Hepatocyte (in vitro differentiated cells): ENCODE measurements around the gene RFX4. TPM values are rescaled to one million over a fixed set of nuclear protein-coding genes. Genes with fewer than 3 reads are reported as not detected.

Experiments
- DNase-seq: peaks from one replicate; pipeline ENCODE4 v3.0.0-alpha.2; 2016; ENCODE audit warnings: low spot score
- H2AFZ ChIP-seq: fragments of 200-600 bp; sonication (generic); 2 replicates; pipeline ENCODE4 v1.6.0; 2016; ENCODE audit warnings: antibody characterized with exemption, mild to moderate bottlenecking
- H3K27ac ChIP-seq: fragments of 200-600 bp; sonication (generic); 2 replicates; pipeline ENCODE4 v1.5.1; 2016; ENCODE audit warnings: mild to moderate bottlenecking
- H3K27me3 ChIP-seq: fragments of 200-600 bp; sonication (generic); 2 replicates; pipeline ENCODE4 v1.6.1; 2016
- H3K36me3 ChIP-seq: fragments of 200-600 bp; sonication (generic); replicated peaks from 2 replicates; pipeline ENCODE4 v1.5.1; 2016; ENCODE audit warnings: low read depth; ENCODE audit not compliant: insufficient read depth
- H3K4me1 ChIP-seq: fragments of 200-600 bp; sonication (generic); 2 replicates; pipeline ENCODE4 v1.5.1; 2016; ENCODE audit warnings: mild to moderate bottlenecking, moderate library complexity; ENCODE audit not compliant: insufficient read depth
- H3K4me2 ChIP-seq: fragments of 200-600 bp; sonication (generic); 2 replicates; pipeline ENCODE4 v1.6.0; 2016
- H3K4me3 ChIP-seq: fragments of 200-600 bp; sonication (generic); 2 replicates; pipeline ENCODE4 v1.5.1; 2016; ENCODE audit warnings: mild to moderate bottlenecking
- H3K79me2 ChIP-seq: fragments of 200-600 bp; sonication (generic); 2 replicates; pipeline ENCODE4 v1.6.0; 2017; ENCODE audit warnings: mild to moderate bottlenecking
- H3K9me2 ChIP-seq: fragments of 200-600 bp; sonication (generic); replicated peaks from 2 replicates; pipeline ENCODE4 v1.6.0; 2017; ENCODE audit warnings: mild to moderate bottlenecking; ENCODE audit not compliant: insufficient read depth
- H3K9me3 ChIP-seq: fragments of 200-600 bp; sonication (generic); 2 replicates; pipeline ENCODE4 v1.5.1; 2016; ENCODE audit warnings: low read depth, mild to moderate bottlenecking
- H4K20me1 ChIP-seq: fragments of 200-600 bp; sonication (generic); 2 replicates; pipeline ENCODE4 v1.6.0; 2016; ENCODE audit warnings: mild to moderate bottlenecking; ENCODE audit not compliant: insufficient read depth, poor library complexity, severe bottlenecking
- EZH2 ChIP-seq: fragments of 200-600 bp; sonication (generic); IDR thresholded peaks from 2 replicates; pipeline ENCODE4 v1.6.1; 2016; ENCODE audit warnings: antibody characterized with exemption, mild to moderate bottlenecking, borderline replicate concordance
- EZH2phosphoT487 ChIP-seq: fragments of 200-600 bp; sonication (generic); IDR thresholded peaks from one replicate; pipeline ENCODE4 v1.6.1; 2018; ENCODE audit warnings: antibody characterized with exemption, mild to moderate bottlenecking, low read depth, moderate library complexity; ENCODE audit not compliant: unreplicated experiment, severe bottlenecking
- WGBS: methylation state at CpG from one replicate; pipeline ENCODE4 v1.1.6; 2016; ENCODE audit warnings: low lambda C conversion rate; ENCODE audit errors: missing lambda C conversion rate; 5-methylcytosine and 5-hydroxymethylcytosine counted together
- polyA plus RNA-seq: library from polyadenylated mRNA; unstranded; fragments of >200 nt; fragmentation: Nextera tagmentation; extraction: Ambion mirVana; gene quantifications from 2 replicates; pipeline ENCODE4 v1.2.1, GENCODE V29; 2016
- total RNA-seq: library from RNA; depleted of rRNA; stranded (reverse); fragments of >200 nt; gene quantifications from 2 replicates; pipeline ENCODE4 v1.2.3, GENCODE V29; 2014
- TF ChIP-seq, protein P1 (sequence below): fragments of 200-600 bp; sonication (generic); IDR thresholded peaks from 2 replicates; pipeline ENCODE4 v1.5.1; 2016; ENCODE audit warnings: antibody characterized with exemption, mild to moderate bottlenecking; ENCODE audit not compliant: poor library complexity

RFX4 gene
- total RNA-seq: not detected in 2 replicates
- polyA plus RNA-seq: not detected in 2 replicates

DNA sequence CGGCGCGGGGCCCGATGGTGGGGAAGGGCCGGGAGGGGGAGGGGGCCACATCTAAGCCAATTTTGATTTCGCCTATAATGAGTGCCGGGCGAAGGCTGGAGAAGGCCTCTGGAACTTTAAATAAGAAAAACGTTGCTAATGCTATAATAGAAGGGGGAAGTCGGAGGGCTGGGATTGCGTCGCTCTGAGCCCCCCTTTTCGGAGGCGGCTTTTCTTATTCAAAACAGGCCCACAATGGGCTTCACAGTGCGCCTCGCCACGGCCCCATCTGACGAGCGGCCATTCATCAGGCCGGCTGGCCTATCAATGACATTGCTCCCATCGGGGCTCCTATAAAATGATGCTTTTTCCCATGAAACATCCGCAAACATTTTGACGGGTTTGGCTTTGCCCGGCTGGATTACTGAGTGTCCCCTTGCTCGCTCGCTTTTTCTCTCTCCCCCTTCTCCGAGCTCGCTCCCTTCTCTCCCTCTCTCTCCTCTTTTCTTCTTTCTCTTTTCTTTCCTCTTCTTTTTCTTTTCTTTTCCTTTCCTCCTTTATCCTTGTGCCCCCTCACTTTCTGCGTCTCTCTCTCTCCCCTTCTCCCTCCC is at the start of gene RFX4:
TSS of gene RFX4 (plus strand) at position 364 of the 590 bp plus-strand sequence. CDS start 317 bp downstream, outside the sequence.
- no peaks in the 10 kb centered on the region for H4K20me1 ChIP-seq
- H3K9me2 ChIP-seq: no peaks in the 10 kb centered on the region
- 1% methylated on average over 20 of the region's 29 CpGs for WGBS
- no peak within 1 kb of the TSS for H2AFZ ChIP-seq
- peaks cover 31% of the 10 kb centered on the region for H3K4me1 ChIP-seq
- no peaks in the 10 kb centered on the region for H3K9me3 ChIP-seq
- H3K79me2 ChIP-seq: no peaks in the 10 kb centered on the region
- peaks cover 99% of the 10 kb centered on the region for H3K27me3 ChIP-seq
- H3K36me3 ChIP-seq: no peaks in the 10 kb centered on the region
- no peak within 1 kb of the TSS for H3K4me3 ChIP-seq
- no peak for DNase-seq
- peak within 1 kb of the TSS; percentile 89 for H3K4me2 ChIP-seq
- TF ChIP-seq EZH2phosphoT487 (peak; percentile 53), EZH2 (peak; percentile 95)
- TF ChIP-seq, protein P1, sequence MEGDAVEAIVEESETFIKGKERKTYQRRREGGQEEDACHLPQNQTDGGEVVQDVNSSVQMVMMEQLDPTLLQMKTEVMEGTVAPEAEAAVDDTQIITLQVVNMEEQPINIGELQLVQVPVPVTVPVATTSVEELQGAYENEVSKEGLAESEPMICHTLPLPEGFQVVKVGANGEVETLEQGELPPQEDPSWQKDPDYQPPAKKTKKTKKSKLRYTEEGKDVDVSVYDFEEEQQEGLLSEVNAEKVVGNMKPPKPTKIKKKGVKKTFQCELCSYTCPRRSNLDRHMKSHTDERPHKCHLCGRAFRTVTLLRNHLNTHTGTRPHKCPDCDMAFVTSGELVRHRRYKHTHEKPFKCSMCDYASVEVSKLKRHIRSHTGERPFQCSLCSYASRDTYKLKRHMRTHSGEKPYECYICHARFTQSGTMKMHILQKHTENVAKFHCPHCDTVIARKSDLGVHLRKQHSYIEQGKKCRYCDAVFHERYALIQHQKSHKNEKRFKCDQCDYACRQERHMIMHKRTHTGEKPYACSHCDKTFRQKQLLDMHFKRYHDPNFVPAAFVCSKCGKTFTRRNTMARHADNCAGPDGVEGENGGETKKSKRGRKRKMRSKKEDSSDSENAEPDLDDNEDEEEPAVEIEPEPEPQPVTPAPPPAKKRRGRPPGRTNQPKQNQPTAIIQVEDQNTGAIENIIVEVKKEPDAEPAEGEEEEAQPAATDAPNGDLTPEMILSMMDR: no peak
- H3K27ac ChIP-seq: no peak within 1 kb of the TSS

- H3K4me2 ChIP-seq: no peak overlapping the region
- no peaks in the 10 kb centered on the region for H3K79me2 ChIP-seq
- TF ChIP-seq, protein P1: no peak
- no peak for TF ChIP-seq EZH2
- no peak for TF ChIP-seq EZH2phosphoT487
- no peaks in the 10 kb centered on the region for H4K20me1 ChIP-seq
- H3K4me1 ChIP-seq: no peaks in the 10 kb centered on the region
- H3K36me3 ChIP-seq: no peaks in the 10 kb centered on the region
- H2AFZ ChIP-seq: no peak overlapping the region
- no peak for DNase-seq
- no peak overlapping the region for H3K27ac ChIP-seq
- H3K9me2 ChIP-seq: no peaks in the 10 kb centered on the region
- H3K4me3 ChIP-seq: no peak overlapping the region
- H3K9me3 ChIP-seq: no peaks in the 10 kb centered on the region
- H3K27me3 ChIP-seq: no peaks in the 10 kb centered on the region
Observed at GRCh38 chr12:106541201-106541600, 41.6 kb upstream of the RFX4 start.

DNA sequence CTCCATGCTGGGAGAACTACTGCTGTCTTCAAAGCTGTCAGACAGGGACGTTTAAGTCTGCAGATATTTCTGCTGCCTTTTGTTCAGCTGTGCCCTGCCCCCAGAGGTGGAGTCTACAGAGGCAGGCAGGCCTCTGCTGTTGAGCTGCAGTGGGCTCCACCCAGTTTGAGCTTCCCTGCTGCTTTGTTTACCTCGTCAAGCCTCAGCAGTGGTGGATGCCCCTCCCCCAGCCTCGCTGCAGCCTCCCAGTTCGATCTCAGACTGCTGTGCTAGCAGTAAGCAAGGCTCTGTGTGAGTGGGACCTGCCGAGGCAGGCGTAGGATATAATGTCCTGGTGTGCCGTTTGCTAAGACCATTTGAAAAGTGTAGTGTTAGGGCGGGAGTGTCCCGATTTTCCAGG is 31.4 kb upstream of the RFX4 start:
- WGBS: 84% methylated on average over 9 of the region's 9 CpGs
- Histone ChIP-seq H3K79me2 (no peaks in the 10 kb centered on the region), H3K4me1 (no peaks in the 10 kb centered on the region), H3K27me3 (no peaks in the 10 kb centered on the region), H4K20me1 (no peaks in the 10 kb centered on the region), H3K4me2 (no peak overlapping the region), H3K9me2 (no peaks in the 10 kb centered on the region), H3K36me3 (no peaks in the 10 kb centered on the region), H3K27ac (no peak overlapping the region), H3K9me3 (no peaks in the 10 kb centered on the region), H2AFZ (no peak overlapping the region), H3K4me3 (no peak overlapping the region)
- no peak for TF ChIP-seq EZH2phosphoT487
- TF ChIP-seq, protein P1: no peak
- no peak for TF ChIP-seq EZH2
- DNase-seq: no peak

- 76% methylated on average over 1 of the region's 1 CpG for WGBS
- Histone ChIP-seq H3K4me3 (no peak overlapping the region), H3K27ac (no peak overlapping the region), H3K27me3 (no peaks in the 10 kb centered on the region), H3K36me3 (no peaks in the 10 kb centered on the region), H2AFZ (no peak overlapping the region), H3K79me2 (no peaks in the 10 kb centered on the region), H3K9me3 (no peaks in the 10 kb centered on the region), H4K20me1 (no peaks in the 10 kb centered on the region), H3K9me2 (no peaks in the 10 kb centered on the region), H3K4me2 (no peak overlapping the region), H3K4me1 (no peaks in the 10 kb centered on the region)
- no peak for TF ChIP-seq EZH2phosphoT487
- TF ChIP-seq EZH2: no peak
- TF ChIP-seq, protein P1: no peak
- no peak for DNase-seq
Observed at GRCh38 chr12:106552228-106552627, 30.6 kb upstream of the RFX4 start.
